Suppressor macrophage treated with lipopolysaccharide for 1 hour (primary cell): ENCODE data around the gene L3MBTL3.
A peak's percentile ranks its signal among the peaks of the same experiment; 100 is the strongest.
"Not testable (repeated sequence)": the region's sequence is repeated elsewhere in the genome, so short reads cannot be mapped to it uniquely, and the experiment has no call there.

Source experiments
- DNase-seq, 3 donors: peaks; one replicate each; pipeline ENCODE4 v3.0.0-alpha.2; 2020 to 2022

Gene L3MBTL3

GRCh38 chr6:130090796-130091195 is 72.4 kb downstream of the L3MBTL3 start:
- no peak for DNase-seq

GRCh38 chr6:130093546-130093945 is 75.2 kb downstream of the L3MBTL3 start:
- no peak for DNase-seq

- no peak for DNase-seq
These were observed 79.9 kb downstream of the L3MBTL3 start for GRCh38 chr6:130098317-130098716.

GRCh38 chr6:130099119-130099518 is 80.7 kb downstream of the L3MBTL3 start:
- no peak for DNase-seq

DNA sequence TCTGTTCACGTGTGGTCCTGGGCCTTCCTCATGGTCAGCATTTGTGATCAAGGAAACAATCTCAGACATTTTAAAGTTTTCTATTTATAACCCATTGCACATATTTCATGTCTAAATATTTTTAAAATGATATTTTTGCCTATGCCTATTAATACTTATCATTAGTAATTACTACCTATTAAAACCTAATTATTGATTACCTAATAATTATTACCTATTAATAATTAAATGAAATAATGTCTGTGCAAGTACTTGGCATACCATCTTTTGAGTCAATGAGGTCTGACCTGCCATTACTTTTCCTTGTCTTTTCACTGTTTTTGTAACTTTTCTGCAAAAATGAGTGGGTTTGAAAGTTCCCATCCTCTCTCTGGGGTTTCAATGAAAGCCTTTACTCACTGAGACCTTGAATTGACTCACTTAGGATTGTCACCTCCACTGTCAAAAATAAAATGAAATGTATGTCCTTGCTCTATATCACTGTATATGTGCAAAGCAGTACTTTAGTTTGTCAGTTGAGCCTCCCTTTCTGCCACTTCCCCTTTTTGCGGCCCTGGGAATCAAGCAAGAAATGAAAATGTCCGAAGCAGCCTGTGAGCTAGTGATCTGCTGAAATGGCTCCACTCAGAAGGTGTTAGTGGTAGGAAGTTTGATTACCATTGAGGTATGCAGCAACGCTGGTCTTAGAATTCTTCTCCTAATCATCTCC is 87.8 kb downstream of the L3MBTL3 start:
- DNase-seq, result peak; percentile 20 to 27 (median 24)

GRCh38 chr6:130107710-130108109 is 89.3 kb downstream of the L3MBTL3 start:
- no peak for DNase-seq

GRCh38 chr6:130111031-130111430 is 92.7 kb downstream of the L3MBTL3 start:
- no peak for DNase-seq

DNA sequence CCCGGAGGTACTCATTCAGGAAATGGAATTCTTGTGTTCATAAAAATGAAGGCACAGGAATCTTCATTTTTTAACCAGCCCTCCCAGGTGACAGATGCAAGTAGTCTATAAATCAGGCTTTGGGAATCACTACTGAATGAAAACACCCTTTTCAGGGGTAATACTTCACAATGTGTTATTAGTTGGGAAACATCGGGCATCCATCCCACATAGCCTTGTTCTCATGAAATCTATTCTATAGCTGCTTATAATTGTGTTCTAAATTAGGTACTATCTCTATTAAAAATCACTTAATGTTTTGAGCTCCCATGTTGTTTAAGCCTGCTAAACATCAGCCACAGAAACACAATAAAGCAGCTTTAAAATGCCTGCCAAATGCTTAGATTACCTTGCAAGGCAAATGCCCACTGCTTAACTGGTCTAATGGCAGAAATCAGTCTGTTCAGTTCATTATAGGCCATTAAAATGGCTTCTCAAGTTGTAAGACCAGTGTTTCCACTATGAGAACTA is 94.9 kb downstream of the L3MBTL3 start:
- no peak for DNase-seq

GRCh38 chr6:130115036-130115435 is 96.7 kb downstream of the L3MBTL3 start:
- peak in 2 of 3 donors; percentile 5 to 26 for DNase-seq

DNA sequence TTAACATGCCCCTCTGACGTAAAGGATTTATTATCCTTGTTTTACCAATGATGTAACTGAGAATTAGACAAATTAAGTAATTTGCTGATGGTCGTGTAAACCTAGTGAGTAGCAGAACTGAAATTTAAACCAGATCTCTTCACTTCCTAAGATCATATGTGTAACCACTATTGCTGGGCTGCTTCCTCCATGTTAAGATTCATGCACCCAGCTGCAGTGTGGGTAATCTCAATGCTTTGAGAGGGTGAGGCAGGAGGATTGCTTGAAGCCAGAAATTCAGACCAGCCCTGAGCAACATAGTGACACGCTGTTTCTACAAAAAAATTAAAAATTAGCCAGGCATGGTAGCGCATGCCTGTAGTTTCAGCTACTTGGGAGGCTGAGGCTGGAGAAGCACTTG is 97.9 kb downstream of the L3MBTL3 start:
- DNase-seq, result no peak

- DNase-seq, result not testable (repeated sequence)
These were observed 98.9 kb downstream of the L3MBTL3 start for GRCh38 chr6:130117187-130117701.

DNA sequence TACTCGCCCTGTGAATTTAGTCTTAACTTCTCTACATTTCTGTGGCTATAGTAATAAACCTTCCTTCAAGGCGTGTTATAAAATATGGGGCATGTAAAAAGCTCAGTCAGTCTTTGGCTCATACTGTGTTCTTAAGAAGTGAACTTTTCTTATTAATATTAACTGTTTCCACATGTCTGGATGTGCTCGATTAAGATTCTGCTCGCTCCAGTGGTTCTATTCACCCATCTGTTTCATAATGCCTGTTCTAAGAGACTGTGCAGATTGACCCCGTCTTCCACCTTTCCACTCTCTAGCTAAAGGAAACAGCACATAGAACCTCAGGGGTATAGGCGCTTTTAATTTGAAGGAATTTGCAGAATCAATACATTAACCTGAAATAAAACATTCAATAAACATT is 99.9 kb downstream of the L3MBTL3 start:
- DNase-seq, result no peak

- no peak for DNase-seq
These were observed 100.8 kb downstream of the L3MBTL3 start for GRCh38 chr6:130119211-130119610.

GRCh38 chr6:130120731-130121130 is 102.3 kb downstream of the L3MBTL3 start:
- no peak for DNase-seq

GRCh38 chr6:130122243-130122642 is 103.9 kb downstream of the L3MBTL3 start:
- DNase-seq, result no peak

- no peak for DNase-seq
These were observed 108.8 kb downstream of the L3MBTL3 start for GRCh38 chr6:130127195-130127594.

DNA sequence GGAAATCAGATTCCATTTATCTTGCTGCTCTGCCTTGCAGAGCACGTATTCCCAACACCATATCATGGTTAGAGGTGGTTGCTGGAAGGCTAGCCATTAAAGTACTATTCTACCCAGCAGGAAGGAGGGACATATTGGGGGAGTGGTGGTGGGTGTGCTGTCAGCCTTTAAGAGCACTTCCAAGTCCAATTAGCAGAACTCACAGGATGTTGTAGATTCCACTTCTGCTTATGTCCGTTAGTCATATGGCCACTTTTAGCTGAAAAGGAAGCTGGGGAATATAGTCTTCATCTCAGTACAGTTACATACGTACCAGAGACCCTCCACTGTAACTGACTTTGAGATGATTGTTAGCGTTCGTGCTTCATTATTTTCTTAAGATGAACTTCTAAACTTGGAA is 109.9 kb downstream of the L3MBTL3 start:
- DNase-seq, result peak; percentile 25 to 51 (median 39)

DNA sequence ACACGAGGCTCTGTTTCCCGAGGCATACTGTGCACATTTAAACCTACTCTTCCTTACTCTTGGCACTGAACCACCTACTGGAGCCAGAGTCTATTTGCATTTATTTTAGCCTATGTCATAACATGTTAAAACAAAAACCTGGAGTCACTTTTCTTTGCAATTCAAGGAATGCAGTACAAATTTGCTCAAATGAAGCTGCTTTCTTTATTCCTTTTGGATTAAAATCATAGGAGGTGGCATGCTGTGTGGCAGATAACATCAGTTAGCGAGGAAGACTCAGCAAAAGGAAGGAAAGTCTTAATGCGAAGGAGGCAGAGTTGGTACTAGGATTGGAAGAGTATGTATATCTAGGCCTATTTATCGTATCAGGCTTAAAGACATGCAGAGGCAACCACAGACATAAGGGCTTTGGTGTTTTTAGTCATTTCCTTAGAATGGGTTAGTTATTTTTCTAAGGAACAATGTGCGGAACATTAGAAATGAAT is 111.4 kb downstream of the L3MBTL3 start:
- no peak for DNase-seq

GRCh38 chr6:130132286-130132701 is 113.9 kb downstream of the L3MBTL3 start:
- DNase-seq, result no peak

- no peak for DNase-seq
These were observed 116.2 kb downstream of the L3MBTL3 start for GRCh38 chr6:130134582-130134981.

DNA sequence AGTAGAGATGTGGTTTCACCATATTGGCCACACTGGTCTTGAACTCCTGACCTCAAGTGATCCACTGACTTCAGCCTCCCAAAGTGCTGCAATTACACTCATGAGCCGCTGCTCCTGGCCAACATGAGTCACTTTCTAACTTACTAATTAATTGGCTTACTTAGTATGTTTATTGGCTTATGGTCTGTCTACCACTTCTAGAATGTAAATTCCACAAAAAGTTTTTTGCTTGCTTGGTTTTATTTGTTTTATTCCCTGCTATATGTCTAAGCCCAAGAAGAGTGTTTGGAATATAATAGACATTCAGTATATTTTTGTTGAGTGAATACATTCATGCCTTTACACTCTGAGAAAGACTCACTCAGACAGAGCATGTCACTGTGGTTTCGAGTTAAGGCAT is 118.4 kb downstream of the L3MBTL3 start:
- DNase-seq, result no peak

- no peak for DNase-seq
These were observed 119.9 kb downstream of the L3MBTL3 start for GRCh38 chr6:130138116-130138908.

DNA sequence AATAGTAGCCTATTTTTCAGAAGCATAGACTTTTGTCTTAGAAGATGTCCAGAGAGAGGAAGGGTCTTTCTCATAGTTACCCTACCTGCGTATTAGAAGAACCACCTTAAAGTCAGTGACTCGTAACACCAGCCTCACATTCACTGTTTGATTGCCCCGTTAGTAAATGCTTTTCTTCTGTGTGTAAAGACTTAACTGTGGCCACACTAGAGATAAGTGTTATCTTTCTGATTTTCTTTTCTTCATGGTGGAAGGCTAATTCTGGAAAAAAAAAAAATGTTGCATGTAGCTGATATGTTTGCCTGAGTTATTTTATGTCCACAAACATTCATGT is 120.5 kb downstream of the L3MBTL3 start:
- DNase-seq, result no peak

DNA sequence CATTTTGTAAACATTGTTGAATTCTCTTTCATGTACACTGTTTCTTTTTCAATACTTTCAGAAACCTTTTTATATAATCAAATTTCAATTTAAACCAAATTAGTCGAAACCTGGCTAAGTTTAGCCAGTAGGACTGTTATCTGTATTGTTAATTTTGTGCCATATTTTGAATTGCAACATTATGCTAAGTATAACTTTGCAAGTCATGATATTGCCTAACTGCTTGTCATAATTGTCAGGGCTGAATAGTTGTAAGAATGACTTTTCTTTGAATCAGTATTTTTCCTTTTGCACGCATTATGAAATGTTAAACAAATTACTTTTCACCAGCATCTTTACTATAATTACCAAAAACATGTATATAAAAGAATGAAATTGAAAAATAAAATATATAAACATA is 121.7 kb downstream of the L3MBTL3 start:
- peak; percentile 14 to 61 (median 44) for DNase-seq
